Stimulated activated CD8-positive, alpha-beta memory T cell treated with anti-CD3 and anti-CD28 coated beads, Interleukin-2, amount 100 ng/mL, for 48 hours (primary cell): ENCODE data around the gene RBP2.
"Not testable (repeated sequence)": the region's sequence is repeated elsewhere in the genome, so short reads cannot be mapped to it uniquely, and the experiment has no call there.

Source experiments
- DNase-seq, 2 donors: peaks; one replicate each; pipeline ENCODE4 v3.0.0-alpha.2; 2020; ENCODE audit warnings: low read depth in 2 of 2

The RBP2 gene

DNA sequence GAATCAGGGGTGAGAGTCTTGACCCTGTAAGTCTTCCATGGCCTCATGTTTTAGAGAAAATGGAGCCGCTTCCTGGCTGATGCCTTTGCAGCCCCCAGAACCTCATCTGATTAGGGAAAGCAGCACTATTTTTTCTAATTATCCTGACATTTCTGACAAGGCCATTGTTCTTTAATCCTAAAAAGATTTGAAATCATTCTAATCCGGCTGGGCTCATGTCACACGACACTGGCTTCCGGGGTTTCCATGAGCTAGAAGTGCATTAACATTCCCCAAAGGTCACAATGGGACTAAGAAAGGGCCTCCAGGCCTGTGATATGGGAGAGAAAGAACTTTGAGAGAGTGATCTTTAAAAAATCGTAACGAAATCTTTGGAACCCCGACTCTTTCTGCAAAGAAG is 33.1 kb downstream of the RBP2 start:
- no peak for DNase-seq

DNA sequence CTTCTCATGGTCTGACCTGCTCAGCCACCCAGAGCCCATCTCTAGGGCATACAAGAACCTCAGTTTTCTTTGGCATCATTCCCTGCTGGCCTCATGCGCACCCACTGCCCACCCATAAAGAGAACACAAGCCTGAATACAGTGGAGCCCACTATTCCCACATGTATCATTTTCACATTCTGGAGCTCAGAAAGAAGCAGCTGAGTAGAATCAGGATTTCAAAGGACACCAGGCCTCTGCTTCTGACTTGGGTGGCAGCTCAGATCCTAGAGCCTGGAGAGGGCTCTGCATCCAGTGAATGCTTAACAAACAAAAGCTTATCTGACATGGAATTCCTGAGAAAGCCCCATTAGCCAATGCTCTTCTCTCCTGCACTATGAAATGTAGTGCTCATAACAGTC is 34.7 kb downstream of the RBP2 start:
- no peak for DNase-seq

DNA sequence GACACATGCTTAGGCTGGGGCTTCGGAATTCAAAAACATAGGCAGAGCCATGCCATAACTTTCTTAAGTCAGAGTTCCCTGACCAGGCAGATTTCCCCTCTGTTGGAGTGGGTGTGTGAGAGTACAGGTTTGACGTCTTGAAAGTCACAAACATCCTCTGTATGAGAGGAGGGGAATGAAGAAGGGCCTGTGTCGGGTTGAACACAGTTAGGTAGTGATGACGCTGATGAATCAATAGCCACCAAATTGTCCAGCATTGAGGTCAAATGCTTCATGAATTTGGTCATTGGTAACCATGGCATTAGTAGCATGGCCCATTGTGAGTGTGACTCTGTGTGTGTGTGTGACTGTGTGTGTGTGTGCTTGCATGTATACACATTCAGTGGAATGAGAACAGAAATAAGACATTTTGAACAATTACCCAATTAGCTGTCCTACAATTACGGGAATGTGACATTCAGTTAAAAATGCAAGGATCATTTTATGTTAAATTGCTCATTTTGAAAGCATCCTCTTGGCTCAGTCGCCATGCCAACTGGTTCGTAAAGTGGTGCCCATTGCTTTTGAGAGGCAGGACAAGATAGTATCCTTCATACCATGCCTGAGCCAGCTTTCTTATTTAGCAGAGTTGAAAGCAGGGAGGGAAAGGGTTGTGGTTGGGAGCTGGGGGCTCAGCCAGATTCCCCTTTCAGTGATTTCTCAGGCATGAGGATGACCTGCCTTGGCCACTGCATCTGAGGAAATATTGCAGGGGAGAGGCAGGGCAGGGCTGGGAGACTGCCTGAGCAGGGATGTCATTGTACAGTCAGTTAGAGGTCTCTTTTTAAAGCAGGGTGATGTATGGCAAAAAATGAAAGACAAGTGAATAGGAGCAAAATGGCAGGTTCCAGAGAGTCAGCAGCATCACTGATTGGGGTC is 35.4 kb downstream of the RBP2 start:
- DNase-seq: no peak

DNA sequence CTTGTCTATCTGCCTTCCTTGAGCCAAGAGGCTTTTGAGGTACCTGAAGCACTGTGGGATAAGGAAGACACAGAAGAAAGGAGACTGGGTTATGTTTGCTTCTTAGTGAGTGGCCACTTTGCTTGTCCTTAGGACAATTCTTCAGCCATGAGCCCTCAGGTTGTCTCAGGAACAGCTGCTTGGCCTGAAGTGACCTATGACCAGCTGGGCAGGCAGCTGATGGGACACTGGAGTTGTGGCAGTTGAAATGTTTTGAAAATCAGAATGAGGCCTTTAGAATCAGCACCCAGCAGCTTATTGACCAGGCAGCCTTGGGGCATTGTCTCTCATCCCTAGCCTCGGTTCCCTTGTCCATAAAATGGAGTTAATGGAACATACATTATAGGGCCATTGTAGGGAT is 37.0 kb downstream of the RBP2 start:
- no peak for DNase-seq

DNA sequence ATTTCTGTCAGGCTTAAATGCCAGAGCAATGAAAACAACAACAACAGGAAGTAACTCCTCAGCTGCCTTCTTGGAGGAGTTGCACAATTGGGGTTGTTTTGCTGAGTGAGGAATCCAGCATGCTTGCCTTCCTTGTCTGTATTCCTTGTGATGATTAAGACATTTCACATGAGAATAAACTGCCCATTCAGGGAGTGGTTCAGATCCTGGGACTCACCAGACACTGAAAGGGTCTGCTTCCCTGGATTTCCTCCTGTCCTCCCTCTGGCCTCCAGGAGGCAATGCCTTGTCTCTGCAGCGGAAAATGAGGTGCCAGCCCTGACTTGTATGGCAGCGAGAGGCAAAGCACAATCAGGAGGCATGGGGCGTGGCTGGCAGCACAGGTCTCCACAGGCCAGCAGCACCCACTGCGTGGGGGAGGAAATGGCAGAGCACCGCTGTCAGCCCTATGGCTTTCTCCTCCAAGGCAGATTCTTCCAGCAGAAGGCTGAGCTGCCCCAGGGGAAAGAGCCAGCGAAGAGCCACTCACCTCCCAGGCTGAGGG is 41.5 kb downstream of the RBP2 start:
- DNase-seq: no peak

DNA sequence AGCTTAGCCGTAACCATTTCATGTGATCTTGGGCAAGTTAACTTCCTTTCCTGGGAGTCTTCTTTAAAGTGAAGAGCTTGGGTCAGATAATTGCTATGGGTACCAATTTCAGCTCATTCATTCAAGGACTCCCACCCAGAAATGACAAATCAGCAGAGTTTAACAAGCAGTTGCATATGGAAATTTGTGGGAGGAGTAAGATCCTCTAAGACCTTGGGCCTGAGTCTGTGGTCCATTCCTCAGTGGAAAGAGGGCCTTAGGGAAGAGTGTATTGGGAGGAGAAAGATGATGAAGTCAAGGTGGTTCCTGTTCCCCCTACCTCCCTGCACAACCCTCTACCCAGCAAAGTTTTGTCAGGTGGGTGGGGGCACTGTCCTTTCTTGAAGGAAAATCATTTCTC is 42.1 kb downstream of the RBP2 start:
- no peak for DNase-seq

DNA sequence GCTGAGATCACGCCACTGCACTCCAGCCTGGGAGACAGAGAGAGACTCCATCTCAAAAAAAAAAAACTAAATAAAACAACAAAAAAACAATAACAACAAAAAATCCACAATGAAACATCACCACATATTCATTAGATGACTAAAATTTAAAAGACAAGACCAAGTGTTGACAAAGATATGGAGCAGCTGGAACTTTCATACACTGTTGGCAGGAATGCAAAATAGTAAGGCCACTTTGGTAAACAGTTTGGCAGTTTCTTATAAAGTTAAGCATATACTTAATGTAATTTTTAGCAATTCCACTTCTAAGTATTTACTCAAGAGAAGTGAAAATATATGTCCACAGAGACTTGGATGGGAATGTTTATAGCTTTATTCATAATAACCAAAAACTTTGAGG is 43.2 kb downstream of the RBP2 start:
- no peak for DNase-seq

DNA sequence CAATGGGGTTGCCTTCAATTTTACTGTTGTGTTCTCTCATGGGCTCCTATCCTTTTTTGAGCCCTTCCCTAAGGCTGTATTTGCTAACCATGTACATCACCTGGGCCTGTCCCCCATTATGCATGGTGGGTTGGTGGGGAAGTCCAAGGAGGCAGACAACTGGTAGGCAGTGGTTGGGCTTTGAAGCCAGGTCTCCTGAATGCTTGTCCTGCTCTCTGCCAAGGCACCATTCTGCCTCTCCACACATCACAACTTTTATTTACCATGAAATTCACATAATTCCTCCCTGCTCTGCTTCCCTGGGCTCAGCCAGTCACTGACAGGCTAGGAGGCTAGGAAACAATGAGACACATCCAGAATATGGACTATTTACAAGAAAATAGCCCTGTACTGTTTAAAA is 45.8 kb downstream of the RBP2 start:
- DNase-seq: no peak

DNA sequence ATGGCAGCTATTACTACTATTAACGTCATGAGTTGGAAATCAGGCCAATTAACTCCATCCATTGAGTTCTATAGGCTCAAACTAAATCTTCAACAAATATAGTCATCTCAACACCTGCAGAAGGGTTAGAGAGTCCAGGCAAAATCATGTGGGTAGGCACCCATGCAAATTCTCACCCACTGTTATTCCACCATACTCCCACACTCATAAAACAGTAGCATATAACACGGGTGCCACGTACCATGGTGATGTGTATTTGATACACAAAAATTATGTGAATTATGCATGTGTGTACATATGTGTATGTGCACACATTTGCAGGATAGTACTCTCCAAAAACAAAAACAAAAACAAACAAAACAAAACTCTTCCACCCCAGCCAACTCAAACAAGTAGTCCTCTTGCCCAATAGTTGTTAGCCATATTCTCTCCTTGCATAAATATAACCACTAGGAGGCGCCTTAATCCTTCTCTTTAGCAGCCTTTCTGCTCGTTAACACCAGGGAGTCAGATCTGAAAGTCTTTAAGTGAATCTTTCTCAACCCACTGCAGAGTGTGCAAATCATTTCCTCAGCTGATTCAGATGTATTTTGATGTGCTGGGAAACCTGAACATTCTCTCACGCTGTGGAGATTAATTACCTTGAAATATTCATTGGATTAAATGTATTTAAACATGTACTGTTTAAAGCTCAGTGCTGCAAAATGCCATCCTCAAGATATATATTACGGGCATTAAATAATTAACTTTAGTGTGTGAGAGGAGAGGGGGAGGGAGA is 48.8 kb downstream of the RBP2 start:
- no peak for DNase-seq

DNA sequence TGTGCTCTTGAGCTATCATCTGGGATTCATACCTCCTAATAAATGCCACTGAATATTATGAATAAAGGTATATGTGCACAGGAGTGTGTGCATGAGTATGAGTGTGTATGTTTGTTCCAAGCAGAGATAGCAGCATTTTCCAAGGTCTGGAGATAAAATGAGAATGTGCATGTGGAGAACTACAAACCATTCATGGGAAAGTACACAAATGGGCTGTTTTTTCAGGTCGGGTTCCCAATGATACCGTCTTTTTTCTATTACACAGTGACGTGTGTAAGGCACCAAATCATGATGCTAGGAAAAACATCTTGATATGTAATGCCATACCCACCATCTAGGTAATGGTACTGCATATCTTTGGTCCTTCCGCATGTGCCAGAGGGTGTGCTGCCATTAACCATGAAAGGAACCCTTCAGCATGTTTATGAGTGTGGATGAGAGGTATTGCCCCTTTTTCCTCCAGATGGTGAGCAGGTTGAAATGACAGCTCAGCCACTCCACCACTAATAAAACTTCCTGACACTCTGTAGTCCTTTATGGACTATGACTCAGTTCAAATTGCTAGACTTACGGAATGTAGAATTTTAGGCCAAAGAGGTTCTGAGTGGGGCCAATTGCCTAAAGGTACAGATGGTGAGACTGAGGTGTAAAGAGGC is 50.4 kb downstream of the RBP2 start:
- no peak for DNase-seq

DNA sequence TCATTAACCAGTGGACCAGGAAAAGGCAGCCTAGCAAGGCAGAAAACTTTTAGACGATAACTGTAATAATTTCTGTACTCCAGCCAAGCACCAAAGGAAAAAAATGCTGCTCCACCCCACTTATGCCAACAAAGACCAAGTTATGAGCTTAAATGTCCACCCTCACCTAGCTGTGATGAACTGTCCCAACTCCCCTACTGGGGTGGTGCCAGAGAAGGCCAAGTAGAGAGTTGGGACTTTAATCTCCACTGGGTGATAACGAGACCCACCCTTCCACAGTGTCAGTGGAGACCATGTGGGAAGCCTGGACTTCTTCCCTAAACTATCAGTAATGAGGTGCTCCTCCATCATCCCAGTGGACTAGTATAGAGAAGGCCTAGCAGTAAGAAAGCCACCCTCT is 53.1 kb downstream of the RBP2 start:
- no peak for DNase-seq

DNA sequence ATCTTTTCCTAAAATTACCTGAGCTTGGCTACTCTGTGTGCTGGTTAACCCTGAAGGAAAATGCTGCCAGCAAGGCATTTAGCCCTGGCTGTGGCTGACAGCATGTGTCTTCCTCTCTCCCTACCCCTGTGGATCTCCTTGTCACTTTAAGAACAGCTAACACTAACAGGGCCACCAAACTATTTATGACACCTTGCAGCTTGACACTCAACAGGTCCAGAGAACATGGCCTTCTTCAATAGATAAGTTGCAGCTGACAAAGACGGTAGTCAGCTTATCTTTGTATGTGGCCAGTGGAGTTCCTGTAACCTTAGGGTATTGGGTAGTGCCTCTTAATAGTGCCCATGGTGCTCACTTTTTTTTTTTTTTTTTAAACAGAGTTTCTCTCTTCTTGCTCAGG is 54.9 kb downstream of the RBP2 start:
- no peak for DNase-seq

DNA sequence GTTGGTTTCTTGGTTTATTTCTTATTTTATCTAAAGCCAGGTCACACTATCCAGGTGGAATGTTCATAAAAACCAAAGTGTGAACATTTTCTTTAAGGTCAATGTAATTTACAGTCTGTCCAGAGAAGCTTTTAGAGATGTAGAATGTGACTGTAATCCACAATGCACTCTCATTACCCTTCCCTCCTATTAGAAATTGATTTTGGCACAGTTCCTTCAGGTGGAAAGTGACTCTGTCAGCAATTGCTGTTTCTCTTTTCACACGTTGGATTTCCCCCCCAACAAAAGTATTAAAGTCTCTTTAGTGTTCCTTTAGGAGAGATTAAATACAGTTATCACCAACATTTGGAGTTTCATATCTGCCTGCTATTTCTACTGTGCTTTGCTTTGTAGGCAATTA is 55.3 kb downstream of the RBP2 start:
- DNase-seq: no peak

DNA sequence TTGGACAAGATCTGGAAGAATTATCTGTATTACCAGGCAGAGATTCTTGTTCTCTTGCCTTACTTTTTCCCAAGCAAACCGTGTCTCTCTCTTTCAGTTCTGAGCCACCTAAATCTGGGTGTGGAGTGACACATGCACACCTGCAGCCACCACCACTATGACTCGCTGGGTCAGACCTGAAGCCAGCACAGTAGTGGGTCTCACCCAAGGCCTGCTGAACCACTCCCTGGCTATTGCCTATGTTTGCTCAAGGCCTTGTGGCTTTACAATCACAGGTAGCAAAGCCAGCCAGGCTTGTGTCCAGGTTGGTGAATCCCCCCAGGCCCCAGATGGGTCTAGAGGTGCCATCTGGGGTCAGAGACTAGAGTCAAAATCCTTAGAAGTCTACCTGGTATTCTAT is 58.2 kb downstream of the RBP2 start:
- DNase-seq: no peak

DNA sequence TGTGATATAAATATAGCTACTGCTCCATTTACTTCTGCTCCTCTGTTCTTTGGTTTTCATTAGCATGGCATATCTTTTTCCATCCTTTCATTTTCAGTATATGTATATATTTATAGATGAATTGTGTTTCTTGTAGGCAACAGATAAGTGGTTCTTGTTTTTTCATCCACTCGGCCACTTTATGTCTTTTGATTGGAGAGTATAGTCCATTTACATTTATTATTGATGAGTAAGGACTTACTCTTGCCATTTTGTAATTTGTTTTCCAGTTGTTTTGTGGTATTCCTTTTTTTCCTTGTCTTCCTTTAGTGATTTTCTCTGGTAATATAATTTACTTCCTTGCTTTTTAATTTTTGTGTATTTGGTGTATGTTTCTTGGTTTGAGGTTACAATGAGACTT is 60.0 kb downstream of the RBP2 start:
- DNase-seq: no peak

DNA sequence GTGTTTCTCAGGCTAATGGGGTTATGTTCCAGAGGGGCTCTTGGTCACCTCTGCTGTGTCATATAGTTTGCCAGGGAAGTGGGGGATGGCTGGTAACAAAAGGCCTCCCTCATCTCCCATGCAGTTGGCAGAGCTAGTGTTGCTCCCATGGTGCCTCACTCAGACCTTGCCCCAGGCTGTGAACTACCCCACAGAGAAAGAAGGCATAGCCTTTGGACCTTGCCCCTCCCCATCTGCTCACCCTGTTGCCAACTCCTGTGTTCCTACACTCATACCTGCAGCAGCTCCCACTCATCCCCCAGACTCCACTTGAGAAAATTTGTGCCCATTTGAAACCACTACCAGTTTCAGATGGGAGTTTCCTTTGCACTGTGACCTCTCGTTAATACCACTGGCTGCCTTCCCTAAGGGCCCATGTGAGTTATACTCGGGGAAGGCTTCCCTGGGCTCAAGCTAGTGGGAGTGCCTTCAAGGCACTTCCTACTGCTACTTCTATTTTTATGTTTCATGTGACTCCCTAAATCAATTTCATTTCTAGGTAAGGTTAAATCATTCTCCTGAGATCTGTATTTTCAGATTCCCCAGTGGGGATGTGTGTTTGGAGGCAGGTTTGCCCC is 61.6 kb downstream of the RBP2 start:
- no peak for DNase-seq

DNA sequence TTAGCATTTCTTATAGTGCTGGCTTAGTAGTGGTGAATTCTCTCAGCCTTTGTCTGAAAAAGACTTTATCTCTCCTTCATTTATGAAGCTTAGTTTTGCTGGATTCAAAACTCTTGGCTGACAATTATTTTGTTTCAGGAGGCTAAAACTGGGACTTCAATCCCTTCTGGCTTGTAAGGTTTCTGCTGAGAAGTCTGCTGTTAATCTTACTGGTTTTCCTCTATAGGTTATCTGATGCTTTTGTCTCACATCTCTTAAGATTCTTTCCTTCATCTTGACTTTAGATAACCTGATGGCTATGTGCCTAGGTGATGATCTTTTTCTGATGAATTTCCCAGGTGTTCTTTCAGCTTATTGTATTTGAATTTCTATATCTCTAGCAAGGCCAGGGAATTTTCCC is 63.4 kb downstream of the RBP2 start:
- not testable (repeated sequence) for DNase-seq
